Tibial nerve (tissue), 4 donors: ENCODE data around the gene PCSK6. TPM values are rescaled to one million over a fixed set of nuclear protein-coding genes. Genes with fewer than 3 reads are reported as not detected.
A peak's percentile ranks its signal among the peaks of the same experiment; 100 is the strongest.
"Not testable (repeated sequence)": the region's sequence is repeated elsewhere in the genome, so short reads cannot be mapped to it uniquely, and the experiment has no call there.

Experiments
- DNase-seq, 2 donors: peaks; one replicate each; pipeline ENCODE4 v3.0.0-alpha.2; 2019; ENCODE audit warnings: low spot score in 2 of 2
- H3K27ac ChIP-seq, 4 donors: fragments of 200-600 bp; sonication (generic) in 3 of 4; one replicate each; pipeline ENCODE4 v1.5.1; 2017 to 2019; ENCODE audit warnings: mild to moderate bottlenecking in 1 of 4
- H3K27me3 ChIP-seq, 2 donors: fragments of 200-600 bp; sonication (generic) in 1 of 2; one replicate each; pipeline versions ENCODE4 v1.5.1 to v1.6.0; 2017 to 2019
- H3K36me3 ChIP-seq, 3 donors: fragments of 200-600 bp; sonication (generic); one replicate each; pipeline ENCODE4 v1.5.1; 2018 to 2019
- H3K4me1 ChIP-seq, 4 donors: fragments of 200-600 bp; sonication (generic) in 3 of 4; one replicate each; pipeline ENCODE4 v1.5.1; 2017 to 2019
- H3K4me3 ChIP-seq, 4 donors: fragments of 200-600 bp; sonication (generic) in 3 of 4; one replicate each; pipeline ENCODE4 v1.5.1; 2017 to 2019; ENCODE audit warnings: mild to moderate bottlenecking in 1 of 4, moderate library complexity in 1 of 4
- H3K9me3 ChIP-seq, 4 donors: fragments of 200-600 bp; sonication (generic) in 3 of 4; one replicate each; pipeline ENCODE4 v1.5.1; 2017 to 2019
- EP300 ChIP-seq, 2 donors: sonication (generic); formaldehyde crosslinking; IDR thresholded peaks; one replicate each; pipeline ENCODE4 v1.6.1; 2017; ENCODE audit warnings: antibody characterized with exemption in 2 of 2, mild to moderate bottlenecking in 1 of 2
- POLR2A ChIP-seq, 2 donors: fragments of 450-650 bp; IDR thresholded peaks; one replicate each; pipeline ENCODE4 v1.6.1; 2017; ENCODE audit warnings: antibody characterized with exemption in 2 of 2, mild to moderate bottlenecking in 2 of 2, moderate library complexity in 2 of 2
- WGBS, 2 donors: methylation state at CpG; one replicate each; pipeline ENCODE4 v1.1.5; 2018; 5-methylcytosine and 5-hydroxymethylcytosine counted together
- total RNA-seq, 4 donors: library from RNA; depleted of rRNA; stranded (reverse); fragments of >200 nt; gene quantifications; one replicate each; pipeline ENCODE4 v1.1.0, GENCODE V29; 2016
- TF ChIP-seq, protein P1 (sequence below), 5 experiments: fragments of 200-600 bp in 3 of 5; fragments of 450-650 bp in 2 of 5; sonication (generic) in 3 of 5; IDR thresholded peaks; one replicate each; pipeline ENCODE4 v1.5.1; 2016 to 2019; ENCODE audit warnings: antibody characterized with exemption in 5 of 5, mild to moderate bottlenecking in 3 of 5, moderate library complexity in 2 of 5

Gene PCSK6
- total RNA-seq, 4 donors from 2014 or later: 8.5 to 27.0 (median 13.2) TPM

DNA sequence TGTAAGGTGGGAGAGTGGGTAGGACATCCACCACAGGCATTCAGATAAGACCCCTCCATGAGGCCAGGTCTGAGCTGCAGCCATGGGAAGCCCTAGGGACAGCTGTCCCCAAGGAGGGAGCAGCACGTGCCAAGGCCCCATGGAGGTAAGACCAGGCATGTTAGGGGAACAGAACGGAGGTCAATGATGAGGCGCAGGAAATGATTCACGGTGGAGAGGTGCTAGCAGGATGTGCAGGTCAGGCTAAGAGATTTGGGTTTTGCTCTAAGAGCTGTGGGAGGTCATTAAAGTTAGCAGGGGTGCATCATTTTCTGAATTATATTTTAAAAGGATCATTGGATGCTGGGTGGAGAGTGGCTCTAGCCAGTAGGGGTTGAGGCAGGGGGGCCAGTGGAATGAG is 128.1 kb downstream of the PCSK6 start:
- Histone ChIP-seq H3K36me3 (no peaks in the 10 kb centered on the region), H3K4me3 (no peak overlapping the region), H3K9me3 (peaks cover 0 to 13% (median 0%) of the 10 kb centered on the region in 4 donors), H3K4me1 (no peaks in the 10 kb centered on the region), H3K27ac (no peak overlapping the region), H3K27me3 (no peaks in the 10 kb centered on the region)
- WGBS, 2 donors: 79 to 91% methylated on average over 4 of the region's 4 CpGs
- TF ChIP-seq, protein P1, sequence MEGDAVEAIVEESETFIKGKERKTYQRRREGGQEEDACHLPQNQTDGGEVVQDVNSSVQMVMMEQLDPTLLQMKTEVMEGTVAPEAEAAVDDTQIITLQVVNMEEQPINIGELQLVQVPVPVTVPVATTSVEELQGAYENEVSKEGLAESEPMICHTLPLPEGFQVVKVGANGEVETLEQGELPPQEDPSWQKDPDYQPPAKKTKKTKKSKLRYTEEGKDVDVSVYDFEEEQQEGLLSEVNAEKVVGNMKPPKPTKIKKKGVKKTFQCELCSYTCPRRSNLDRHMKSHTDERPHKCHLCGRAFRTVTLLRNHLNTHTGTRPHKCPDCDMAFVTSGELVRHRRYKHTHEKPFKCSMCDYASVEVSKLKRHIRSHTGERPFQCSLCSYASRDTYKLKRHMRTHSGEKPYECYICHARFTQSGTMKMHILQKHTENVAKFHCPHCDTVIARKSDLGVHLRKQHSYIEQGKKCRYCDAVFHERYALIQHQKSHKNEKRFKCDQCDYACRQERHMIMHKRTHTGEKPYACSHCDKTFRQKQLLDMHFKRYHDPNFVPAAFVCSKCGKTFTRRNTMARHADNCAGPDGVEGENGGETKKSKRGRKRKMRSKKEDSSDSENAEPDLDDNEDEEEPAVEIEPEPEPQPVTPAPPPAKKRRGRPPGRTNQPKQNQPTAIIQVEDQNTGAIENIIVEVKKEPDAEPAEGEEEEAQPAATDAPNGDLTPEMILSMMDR (IDR thresholded peaks at IDR 0.05): no peak
- TF ChIP-seq POLR2A (IDR thresholded peaks at IDR 0.05): no peak
- no peak for TF ChIP-seq EP300 (IDR thresholded peaks at IDR 0.05)
- DNase-seq: no peak

DNA sequence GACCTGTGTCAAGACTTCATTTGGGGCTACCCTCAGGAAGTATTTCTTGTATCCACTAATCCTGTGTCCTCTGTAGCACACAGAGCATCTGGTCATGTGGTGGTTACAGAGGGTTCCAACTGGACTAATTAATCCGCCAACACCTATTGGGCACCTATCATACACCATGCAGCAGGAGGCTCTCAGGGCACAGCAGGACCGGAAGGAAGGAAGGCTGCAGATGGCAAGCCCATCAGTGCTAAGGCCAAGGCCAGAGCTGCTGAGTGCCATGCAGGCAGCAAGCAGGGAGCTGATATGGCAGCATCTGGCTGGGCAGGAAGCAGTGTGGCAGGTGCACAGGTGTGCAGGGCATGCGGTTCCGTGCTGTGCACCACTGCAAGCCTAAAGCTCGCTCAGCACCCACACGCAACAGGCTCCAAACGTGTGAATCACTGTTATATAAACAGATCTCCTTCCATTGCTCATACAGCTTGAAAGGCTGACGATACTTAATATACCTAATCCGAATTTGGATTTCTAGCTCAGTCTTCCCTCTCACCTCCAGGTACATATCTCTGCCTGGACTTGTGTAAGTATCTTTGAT is 130.1 kb downstream of the PCSK6 start:
- Histone ChIP-seq H3K9me3 (peaks cover 0 to 1% (median 0%) of the 10 kb centered on the region in 4 donors), H3K4me1 (no peaks in the 10 kb centered on the region), H3K27me3 (no peaks in the 10 kb centered on the region), H3K4me3 (no peak overlapping the region), H3K27ac (peak overlapping the region in 1 of 4 donors; percentile 43), H3K36me3 (no peaks in the 10 kb centered on the region)
- 89 to 92% methylated on average over 9 of the region's 9 CpGs for WGBS, 2 donors
- TF ChIP-seq EP300 (IDR thresholded peaks at IDR 0.05) (no peak), POLR2A (IDR thresholded peaks at IDR 0.05) (no peak)
- TF ChIP-seq, protein P1 (IDR thresholded peaks at IDR 0.05): no peak
- DNase-seq: no peak

DNA sequence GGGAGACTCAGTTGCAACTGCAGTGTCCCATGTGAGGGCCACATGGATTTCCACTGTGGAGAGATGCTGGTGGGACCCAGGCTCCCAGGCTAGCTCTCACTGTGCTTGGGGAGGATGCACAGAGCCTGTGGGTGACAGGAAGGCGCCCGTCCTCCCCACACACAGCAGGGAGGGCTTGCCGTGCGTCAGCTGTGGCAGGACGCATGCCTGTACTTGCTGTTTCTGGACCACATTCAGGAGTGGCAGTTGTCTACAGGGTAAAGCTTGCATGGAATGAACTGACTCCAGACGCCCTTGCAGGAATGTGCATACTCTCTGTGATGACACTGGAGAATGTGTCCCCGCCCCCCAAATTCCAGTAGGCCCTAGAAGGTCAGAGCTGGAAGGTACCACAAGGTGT is 130.6 kb downstream of the PCSK6 start:
- H3K27me3 ChIP-seq: no peaks in the 10 kb centered on the region
- H3K9me3 ChIP-seq: no peaks in the 10 kb centered on the region
- no peak for DNase-seq
- 65 to 68% methylated on average over 7 of the region's 7 CpGs for WGBS, 2 donors
- no peak overlapping the region for H3K4me3 ChIP-seq
- H3K36me3 ChIP-seq: no peaks in the 10 kb centered on the region
- no peaks in the 10 kb centered on the region for H3K4me1 ChIP-seq
- TF ChIP-seq, protein P1 (IDR thresholded peaks at IDR 0.05): no peak
- no peak for TF ChIP-seq EP300 (IDR thresholded peaks at IDR 0.05)
- no peak for TF ChIP-seq POLR2A (IDR thresholded peaks at IDR 0.05)
- peak overlapping the region in 1 of 4 donors; percentile 43 for H3K27ac ChIP-seq

DNA sequence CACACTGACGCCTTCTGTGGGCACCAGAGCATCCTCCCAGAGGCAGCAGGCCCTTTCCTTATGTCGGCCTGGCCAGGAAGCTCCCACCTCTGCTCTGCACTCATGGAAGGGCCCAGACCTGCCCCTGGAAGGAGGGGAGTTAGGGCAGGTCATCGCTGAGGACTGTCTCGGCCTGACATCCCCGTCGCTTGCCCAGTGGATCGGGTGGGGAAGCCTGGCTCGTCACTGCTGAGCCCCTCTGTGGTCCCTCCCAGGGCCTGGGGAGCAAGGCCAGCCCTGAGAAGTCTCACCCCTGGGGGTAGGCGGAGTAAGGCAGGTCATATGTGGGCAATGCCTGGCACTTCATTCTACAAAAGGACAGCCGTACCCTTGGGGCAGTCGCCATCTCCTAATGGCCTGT is 131.6 kb downstream of the PCSK6 start:
- Histone ChIP-seq H3K9me3 (no peaks in the 10 kb centered on the region), H3K4me3 (no peak overlapping the region), H3K27ac (peak overlapping the region in 1 of 4 donors; percentile 43), H3K27me3 (no peaks in the 10 kb centered on the region), H3K36me3 (no peaks in the 10 kb centered on the region), H3K4me1 (no peaks in the 10 kb centered on the region)
- TF ChIP-seq EP300 (IDR thresholded peaks at IDR 0.05) (no peak), POLR2A (IDR thresholded peaks at IDR 0.05) (no peak)
- TF ChIP-seq, protein P1 (IDR thresholded peaks at IDR 0.05): no peak
- WGBS, 2 donors: 83 to 92% methylated on average over 3 to 11 of the region's 11 CpGs
- no peak for DNase-seq

DNA sequence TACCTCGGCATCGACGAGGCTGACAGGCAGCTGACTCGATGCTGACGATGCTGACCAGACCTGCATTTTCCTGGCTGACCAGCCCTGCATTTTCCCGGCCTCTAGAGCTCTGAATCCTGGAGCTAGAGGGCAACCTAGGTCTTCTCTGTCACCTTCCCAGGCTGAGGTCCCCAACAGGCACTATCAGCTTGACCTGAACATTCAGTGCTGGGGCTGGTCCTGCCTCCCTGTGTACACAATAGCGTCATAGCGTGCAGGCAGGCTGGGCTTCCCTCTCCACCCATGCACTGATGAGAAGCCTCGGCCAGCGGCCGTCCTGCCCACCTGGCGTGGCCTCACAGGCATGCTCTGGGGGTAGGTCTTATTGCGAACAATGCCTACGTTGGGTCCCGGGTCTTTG is 132.2 kb downstream of the PCSK6 start:
- H3K4me1 ChIP-seq: no peaks in the 10 kb centered on the region
- 86 to 92% methylated on average over 14 to 15 of the region's 15 CpGs for WGBS, 2 donors
- no peak overlapping the region for H3K4me3 ChIP-seq
- TF ChIP-seq, protein P1 (IDR thresholded peaks at IDR 0.05): no peak
- TF ChIP-seq POLR2A (IDR thresholded peaks at IDR 0.05): no peak
- no peak for TF ChIP-seq EP300 (IDR thresholded peaks at IDR 0.05)
- no peak overlapping the region for H3K27ac ChIP-seq
- no peak for DNase-seq
- no peaks in the 10 kb centered on the region for H3K27me3 ChIP-seq
- no peaks in the 10 kb centered on the region for H3K9me3 ChIP-seq
- no peaks in the 10 kb centered on the region for H3K36me3 ChIP-seq

DNA sequence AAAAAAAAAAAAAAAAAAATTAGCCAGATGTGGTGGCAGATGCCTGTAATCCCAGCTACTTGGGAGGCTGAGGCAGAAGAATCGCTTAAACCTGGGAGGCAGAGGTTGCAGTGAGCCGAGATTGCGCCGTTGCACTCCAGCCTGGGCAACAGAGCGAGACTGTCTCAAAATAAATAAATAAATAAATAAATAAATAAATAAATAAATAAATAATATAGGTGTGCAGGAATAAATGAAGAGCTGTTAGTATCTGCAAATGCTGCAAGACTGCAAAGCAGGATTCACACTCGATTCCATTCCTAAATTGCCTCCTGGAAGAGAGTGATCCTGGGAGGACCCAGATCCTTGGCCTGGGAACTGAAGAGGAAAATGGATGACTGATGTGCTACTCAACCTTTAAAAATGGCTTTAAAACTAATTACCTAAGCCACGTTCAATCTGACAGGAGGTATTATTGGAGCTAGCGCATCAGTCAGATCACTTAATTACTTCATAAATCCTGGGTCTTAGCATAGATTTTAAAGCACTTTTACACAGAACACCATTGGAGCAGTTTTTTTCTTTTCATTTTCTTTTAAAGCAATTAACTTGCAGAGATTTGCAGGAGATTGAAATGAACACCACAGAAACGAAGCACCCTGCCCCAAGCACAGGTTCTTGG is 132.9 kb downstream of the PCSK6 start:
- 87 to 90% methylated on average over 9 of the region's 9 CpGs for WGBS, 2 donors
- H3K36me3 ChIP-seq, H3K27ac ChIP-seq, H3K27me3 ChIP-seq, H3K4me3 ChIP-seq, H3K9me3 ChIP-seq, DNase-seq, H3K4me1 ChIP-seq: not testable (repeated sequence)
